Keratinocyte (primary cell): ENCODE data around the gene RELCH. TPM values are rescaled to one million over a fixed set of nuclear protein-coding genes. Genes with fewer than 3 reads are reported as not detected.

Experiments used
- DNase-seq: peaks from one replicate; pipeline ENCODE4 v3.0.0-alpha.2; 2011; ENCODE audit warnings: low read depth, missing footprints, low spot score
- FAIRE-seq: peaks from 2 replicates; lab custom pipeline; 2011; peaks lifted over from hg19 to GRCh38; lab: Jason Lieb, UNC
- H2AFZ ChIP-seq: 2 replicates; pipeline ENCODE4 v1.6.0; 2012; ENCODE audit warnings: low read length, control low read depth, inconsistent platforms; ENCODE audit not compliant: control insufficient read depth
- H3K27ac ChIP-seq: 2 replicates; pipeline ENCODE4 v1.5.1; 2011; ENCODE audit warnings: low read length; ENCODE audit not compliant: control insufficient read depth, insufficient read depth
- H3K27me3 ChIP-seq: 3 replicates; pipeline ENCODE4 v1.6.0; 2011; ENCODE audit warnings: low read length; ENCODE audit not compliant: control insufficient read depth, insufficient read depth; ENCODE audit errors: extremely low read depth
- H3K36me3 ChIP-seq, 2 experiments: 2 replicates in 1 of 2; 3 replicates in 1 of 2; pipeline ENCODE4 v1.5.1; 2011; ENCODE audit warnings: low read length in 2 of 2, mild to moderate bottlenecking in 1 of 2; ENCODE audit not compliant: control insufficient read depth in 2 of 2, insufficient read depth in 2 of 2; ENCODE audit errors: extremely low read depth in 1 of 2
- H3K4me1 ChIP-seq: 3 replicates; pipeline ENCODE4 v1.5.1; 2011; ENCODE audit warnings: low read length; ENCODE audit not compliant: control insufficient read depth, insufficient read depth; ENCODE audit errors: extremely low read depth
- H3K4me2 ChIP-seq: 3 replicates; pipeline ENCODE4 v1.6.0; 2011; ENCODE audit warnings: low read depth, low read length; ENCODE audit not compliant: control insufficient read depth, insufficient read depth; ENCODE audit errors: extremely low read depth
- H3K4me3 ChIP-seq, 3 experiments: fragments of 200-600 bp in 1 of 3; sonication (generic) in 1 of 3; 2 replicates in 2 of 3; 3 replicates in 1 of 3; pipeline ENCODE4 v1.5.1; 2011 to 2016; ENCODE audit warnings: low read length in 3 of 3, mild to moderate bottlenecking in 3 of 3, control low read depth in 2 of 3, inconsistent platforms in 1 of 3, low read depth in 1 of 3, mixed read lengths in 1 of 3, mixed run types in 1 of 3, moderate library complexity in 1 of 3; ENCODE audit not compliant: control insufficient read depth in 2 of 3, insufficient read depth in 2 of 3; ENCODE audit errors: extremely low read depth in 1 of 3
- H3K79me2 ChIP-seq: 2 replicates; pipeline ENCODE4 v1.6.0; 2012; ENCODE audit warnings: low read length; ENCODE audit not compliant: control insufficient read depth, insufficient read depth
- H3K9ac ChIP-seq: 3 replicates; pipeline ENCODE4 v1.6.0; 2011; ENCODE audit warnings: low read length; ENCODE audit not compliant: control insufficient read depth, insufficient read depth; ENCODE audit errors: extremely low read depth
- H3K9me1 ChIP-seq: 3 replicates; pipeline ENCODE4 v1.6.0; 2011; ENCODE audit warnings: low read length; ENCODE audit not compliant: control insufficient read depth, insufficient read depth; ENCODE audit errors: extremely low read depth
- H3K9me3 ChIP-seq: 2 replicates; pipeline ENCODE4 v1.5.1; 2012; ENCODE audit warnings: low read depth, low read length; ENCODE audit not compliant: control insufficient read depth
- H4K20me1 ChIP-seq: 3 replicates; pipeline ENCODE4 v1.6.0; 2011; ENCODE audit warnings: low read length; ENCODE audit not compliant: control insufficient read depth, insufficient read depth; ENCODE audit errors: extremely low read depth
- CTCF ChIP-seq, 3 experiments: IDR thresholded peaks in 1 of 3; conservative IDR thresholded peaks in 1 of 3; optimal IDR thresholded peaks in 1 of 3; 2 replicates in 2 of 3; 3 replicates in 1 of 3; pipeline versions ENCODE3 to v1.5.1; 2011; ENCODE audit warnings: low read length in 3 of 3, mild to moderate bottlenecking in 3 of 3, moderate library complexity in 2 of 3, control low read depth in 1 of 3, inconsistent platforms in 1 of 3; ENCODE audit not compliant: insufficient read depth in 2 of 3; ENCODE audit errors: extremely low read depth in 1 of 3
- EZH2 ChIP-seq: IDR thresholded peaks from one replicate; pipeline ENCODE4 v1.6.1; 2012; ENCODE audit warnings: inconsistent platforms, mild to moderate bottlenecking, low read length, moderate library complexity
- dilution Hi-C: fragments of 300-500 bp; cut with MboI; formaldehyde crosslinking; loops from one replicate; pipeline ENCODE4 v1.7.0; 2020; ENCODE audit warnings: low sequenced_read_pairs; ENCODE audit not compliant: extremely low pct_ligation_motif_present
- polyA plus RNA-seq, 5 experiments: library from polyadenylated mRNA; depleted of rRNA in 3 of 5; stranded (reverse) in 3 of 5; stranded (forward) in 1 of 5; unstranded in 1 of 5; fragments of >200 nt; gene quantifications; 1 replicate in 1 of 5; 2 replicates in 3 of 5; 3 replicates in 1 of 5; pipeline versions ENCODE4 v1.2.1 to v1.2.3, GENCODE V29; 2011 to 2012; ENCODE audit warnings: missing spikeins in 2 of 5, low read depth in 1 of 5, low replicate concordance in 1 of 5

The RELCH gene
- polyA plus RNA-seq, 1 donor (not counting 4 experiments of a cell fraction or from before 2014, with no cell fraction given): 21.8 TPM

DNA sequence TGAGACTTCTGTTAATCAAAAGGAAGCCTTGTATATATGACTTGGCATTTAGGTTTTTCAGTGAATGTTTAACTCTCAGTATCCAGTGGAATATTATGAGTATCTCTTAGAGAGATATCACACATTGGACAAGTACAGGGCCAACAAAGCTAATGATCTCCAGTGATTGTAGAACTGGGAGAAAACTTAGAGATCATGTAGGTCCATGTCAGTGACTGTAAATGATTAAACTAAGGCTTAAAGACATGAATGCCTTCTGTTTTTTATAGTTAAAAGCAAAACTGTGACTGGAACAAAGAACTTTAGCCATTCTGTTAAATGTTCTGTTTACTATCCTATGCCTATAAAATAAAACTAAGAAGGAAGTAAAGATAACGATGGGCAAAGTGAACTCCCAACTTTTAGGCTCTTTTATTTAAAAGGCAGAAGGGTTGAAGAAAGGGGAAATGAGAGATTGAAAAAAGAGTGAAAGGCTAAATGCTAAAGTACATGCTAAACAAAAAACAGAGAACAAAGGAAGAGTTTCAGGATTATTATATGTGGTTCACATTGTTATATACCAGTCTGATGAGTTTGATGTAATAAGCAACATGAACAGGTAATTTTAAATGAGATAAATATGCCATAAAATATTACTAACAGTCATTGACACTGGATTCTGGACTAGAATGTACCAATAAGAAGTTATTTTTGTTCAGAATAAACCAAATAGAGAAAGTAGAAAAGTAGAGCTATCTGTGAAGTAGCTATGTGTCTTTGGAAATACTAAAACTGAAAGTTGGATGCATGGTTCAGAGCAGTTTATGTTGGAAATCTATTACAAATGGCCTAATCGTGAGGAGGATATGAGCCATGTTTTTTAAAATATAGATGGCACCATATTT is 101.0 kb downstream of the RELCH start:
- dilution Hi-C loops: no loop called here
- Histone ChIP-seq H3K4me2 (no peak overlapping the region), H3K4me3 (no peak overlapping the region), H2AFZ (no peak overlapping the region), H3K36me3 (peaks cover 3 to 4% of the 10 kb centered on the region in 2 experiments), H3K9me3 (no peaks in the 10 kb centered on the region), H3K9ac (no peak overlapping the region), H3K79me2 (no peaks in the 10 kb centered on the region), H3K27me3 (no peaks in the 10 kb centered on the region), H4K20me1 (no peaks in the 10 kb centered on the region), H3K27ac (no peak overlapping the region), H3K4me1 (no peaks in the 10 kb centered on the region), H3K9me1 (no peaks in the 10 kb centered on the region)
- DNase-seq (no peak), FAIRE-seq (no peak)
- no peak for TF ChIP-seq EZH2
- no peak for TF ChIP-seq CTCF (optimal IDR thresholded peaks at IDR 0.05 in 1 of 3, IDR thresholded peaks at IDR 0.05 in 1 of 3, conservative IDR thresholded peaks at IDR 0.05 in 1 of 3; ENCODE audit: extremely low read depth in 1 of 3, insufficient read depth in 2 of 3, low read length in 3 of 3)

DNA sequence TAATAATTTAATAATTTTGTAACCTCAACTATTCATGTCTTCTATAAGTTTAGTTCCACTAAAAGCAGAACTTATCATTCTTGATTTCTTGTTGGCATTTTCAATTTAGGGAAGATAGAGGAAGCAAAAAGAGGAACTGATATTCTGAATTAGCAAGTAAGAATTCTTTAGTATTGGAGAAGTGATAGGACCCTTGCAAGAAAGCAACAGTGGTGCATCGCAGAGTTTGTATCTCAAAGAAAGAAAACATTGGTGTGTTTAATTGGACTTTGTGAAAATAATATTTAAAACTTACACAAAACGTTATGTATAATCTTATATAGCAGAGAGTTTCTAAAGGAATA is 101.6 kb downstream of the RELCH start:
- Histone ChIP-seq H3K4me1 (no peaks in the 10 kb centered on the region), H3K4me2 (no peak overlapping the region), H3K27ac (no peak overlapping the region), H3K79me2 (no peaks in the 10 kb centered on the region), H3K9ac (no peak overlapping the region), H3K27me3 (no peaks in the 10 kb centered on the region), H2AFZ (no peak overlapping the region), H4K20me1 (no peaks in the 10 kb centered on the region), H3K36me3 (peaks cover 3 to 4% of the 10 kb centered on the region in 2 experiments), H3K9me1 (no peaks in the 10 kb centered on the region), H3K9me3 (no peaks in the 10 kb centered on the region), H3K4me3 (no peak overlapping the region)
- dilution Hi-C loops: no loop called here
- no peak for TF ChIP-seq CTCF (optimal IDR thresholded peaks at IDR 0.05 in 1 of 3, IDR thresholded peaks at IDR 0.05 in 1 of 3, conservative IDR thresholded peaks at IDR 0.05 in 1 of 3; ENCODE audit: extremely low read depth in 1 of 3, insufficient read depth in 2 of 3, low read length in 3 of 3)
- no peak for TF ChIP-seq EZH2
- FAIRE-seq: no peak
- no peak for DNase-seq
